Fibroblast of lung (primary cell): ENCODE data around the gene DDX54. TPM values are rescaled to one million over a fixed set of nuclear protein-coding genes. Genes with fewer than 3 reads are reported as not detected.

ENCODE experiments used
- DNase-seq, 2 donors: peaks; one replicate each; pipeline versions ENCODE4 v3.0.0 to v3.0.0-alpha.2; 2010; ENCODE audit warnings: low read depth in 2 of 2
- H2AFZ ChIP-seq: 2 replicates; pipeline ENCODE4 v1.5.1; 2012; ENCODE audit warnings: low read length, control low read depth, inconsistent platforms
- H3K27ac ChIP-seq: 2 replicates; pipeline ENCODE4 v1.5.1; 2011; ENCODE audit warnings: low read length, control low read depth; ENCODE audit not compliant: insufficient read depth
- H3K27me3 ChIP-seq: 2 replicates; pipeline ENCODE4 v1.5.1; 2011; ENCODE audit warnings: mild to moderate bottlenecking, low read length; ENCODE audit not compliant: control insufficient read depth, insufficient read depth
- H3K36me3 ChIP-seq: 2 replicates; pipeline ENCODE4 v1.5.1; 2011; ENCODE audit warnings: low read length; ENCODE audit not compliant: control insufficient read depth, insufficient read depth
- H3K4me1 ChIP-seq: 2 replicates; pipeline ENCODE4 v1.5.1; 2011; ENCODE audit warnings: low read length; ENCODE audit not compliant: control insufficient read depth, insufficient read depth; ENCODE audit errors: extremely low read depth
- H3K4me2 ChIP-seq: 2 replicates; pipeline ENCODE4 v1.5.1; 2011; ENCODE audit warnings: low read length, control low read depth; ENCODE audit not compliant: insufficient read depth; ENCODE audit errors: extremely low read depth
- H3K4me3 ChIP-seq, 4 experiments: fragments of 200-600 bp in 1 of 4; sonication (generic) in 1 of 4; replicated peaks in 1 of 4; 2 replicates each; pipeline ENCODE4 v1.5.1; 2011 to 2016; ENCODE audit warnings: low read length in 4 of 4, low read depth in 3 of 4, mild to moderate bottlenecking in 3 of 4, control low read depth in 2 of 4, inconsistent platforms in 1 of 4, mixed read lengths in 1 of 4; ENCODE audit not compliant: insufficient read depth in 1 of 4; ENCODE audit errors: control extremely low read depth in 1 of 4
- H3K79me2 ChIP-seq: 2 replicates; pipeline ENCODE4 v1.5.1; 2012; ENCODE audit warnings: mild to moderate bottlenecking, low read length, inconsistent platforms; ENCODE audit not compliant: control insufficient read depth, insufficient read depth
- H3K9ac ChIP-seq: 2 replicates; pipeline ENCODE4 v1.5.1; 2011; ENCODE audit warnings: mild to moderate bottlenecking, low read length, control low read depth; ENCODE audit not compliant: insufficient read depth
- H3K9me3 ChIP-seq: 2 replicates; pipeline ENCODE4 v1.5.1; 2012; ENCODE audit warnings: low read depth, low read length; ENCODE audit not compliant: control insufficient read depth, insufficient read depth
- H4K20me1 ChIP-seq: 2 replicates; pipeline ENCODE4 v1.5.1; 2011; ENCODE audit warnings: low read length; ENCODE audit not compliant: control insufficient read depth, insufficient read depth; ENCODE audit errors: extremely low read depth
- CTCF ChIP-seq, 2 donors: IDR thresholded peaks in 1 of 2; conservative IDR thresholded peaks in 1 of 2; 1 replicate in 1 of 2; 2 replicates in 1 of 2; pipeline ENCODE4 v1.5.1; 2011 to 2012; ENCODE audit warnings: low read length in 2 of 2, control low read depth in 1 of 2, inconsistent platforms in 1 of 2, low read depth in 1 of 2, mild to moderate bottlenecking in 1 of 2
- EZH2 ChIP-seq: IDR thresholded peaks from 2 replicates; pipeline ENCODE4 v1.5.1; 2012; ENCODE audit warnings: low read length, control low read depth, mild to moderate bottlenecking; ENCODE audit errors: missing control alignments
- polyA plus RNA-seq, 2 donors: library from polyadenylated mRNA; depleted of rRNA in 1 of 2; stranded (reverse) in 1 of 2; unstranded in 1 of 2; fragments of >200 nt; gene quantifications; 2 replicates each; pipeline ENCODE4 v1.2.1, GENCODE V29; 2011 to 2012; ENCODE audit warnings: missing spikeins in 1 of 2
- total RNA-seq: library from RNA; depleted of rRNA; stranded (reverse); fragments of >200 nt; gene quantifications from 2 replicates; pipeline ENCODE4 v1.2.1, GENCODE V29; 2014

The DDX54 gene
- total and polyA plus RNA-seq, 2 donors (not counting 1 experiment from before 2014, with no cell fraction given) = 20.5 to 23.6 TPM

GRCh38 chr12:113183030-113183589, 2.2 kb downstream of the DDX54 start:
- Histone ChIP-seq H3K4me1 (peaks cover 8% of the 10 kb centered on the region), H4K20me1 (no peaks in the 10 kb centered on the region), H3K27ac (no peak overlapping the region), H3K9ac (no peak overlapping the region), H3K4me2 (peak overlapping the region; percentile 3), H3K27me3 (no peaks in the 10 kb centered on the region), H3K79me2 (peaks cover 34% of the 10 kb centered on the region), H3K36me3 (peaks cover 8% of the 10 kb centered on the region), H3K9me3 (no peaks in the 10 kb centered on the region), H3K4me3 (no peak overlapping the region), H2AFZ (no peak overlapping the region)
- TF ChIP-seq CTCF (conservative IDR thresholded peaks at IDR 0.05 in 1 of 2, IDR thresholded peaks at IDR 0.05 in 1 of 2; ENCODE audit: low read depth in 1 of 2, low read length in 2 of 2) (no peak), EZH2 (no peak)
- DNase-seq = no peak

- H3K9ac ChIP-seq = no peak overlapping the region
- no peaks in the 10 kb centered on the region for H3K27me3 ChIP-seq
- no peak overlapping the region for H3K4me3 ChIP-seq
- H3K36me3 ChIP-seq = peaks cover 10% of the 10 kb centered on the region
- H3K4me2 ChIP-seq = no peak overlapping the region
- no peak for DNase-seq
- H2AFZ ChIP-seq = no peak overlapping the region
- no peaks in the 10 kb centered on the region for H4K20me1 ChIP-seq
- H3K4me1 ChIP-seq = peaks cover 6% of the 10 kb centered on the region
- H3K27ac ChIP-seq = no peak overlapping the region
- TF ChIP-seq CTCF (conservative IDR thresholded peaks at IDR 0.05 in 1 of 2, IDR thresholded peaks at IDR 0.05 in 1 of 2; ENCODE audit: low read depth in 1 of 2, low read length in 2 of 2) (no peak), EZH2 (no peak)
- peaks cover 34% of the 10 kb centered on the region for H3K79me2 ChIP-seq
- H3K9me3 ChIP-seq = no peaks in the 10 kb centered on the region
These were observed 3.3 kb downstream of the DDX54 start for GRCh38 chr12:113181975-113182374.

- Histone ChIP-seq H3K36me3 (peaks cover 9% of the 10 kb centered on the region), H3K27ac (no peak overlapping the region), H3K27me3 (no peaks in the 10 kb centered on the region), H4K20me1 (no peaks in the 10 kb centered on the region), H3K9ac (no peak overlapping the region), H2AFZ (no peak overlapping the region), H3K79me2 (peaks cover 27% of the 10 kb centered on the region), H3K4me1 (no peaks in the 10 kb centered on the region), H3K4me3 (no peak overlapping the region), H3K4me2 (no peak overlapping the region), H3K9me3 (no peaks in the 10 kb centered on the region)
- no peak for DNase-seq
- TF ChIP-seq CTCF (conservative IDR thresholded peaks at IDR 0.05 in 1 of 2, IDR thresholded peaks at IDR 0.05 in 1 of 2; ENCODE audit: low read depth in 1 of 2, low read length in 2 of 2) (no peak), EZH2 (no peak)
These were observed 4.9 kb downstream of the DDX54 start for GRCh38 chr12:113180333-113180732.
